EH (cell line): ENCODE results near the gene ZBTB16.

Experiments used
- DNase-seq: peaks from one replicate; pipeline ENCODE4 v3.0.0-alpha.2; 2015; ENCODE audit warnings: low read depth

ZBTB16 gene

DNA sequence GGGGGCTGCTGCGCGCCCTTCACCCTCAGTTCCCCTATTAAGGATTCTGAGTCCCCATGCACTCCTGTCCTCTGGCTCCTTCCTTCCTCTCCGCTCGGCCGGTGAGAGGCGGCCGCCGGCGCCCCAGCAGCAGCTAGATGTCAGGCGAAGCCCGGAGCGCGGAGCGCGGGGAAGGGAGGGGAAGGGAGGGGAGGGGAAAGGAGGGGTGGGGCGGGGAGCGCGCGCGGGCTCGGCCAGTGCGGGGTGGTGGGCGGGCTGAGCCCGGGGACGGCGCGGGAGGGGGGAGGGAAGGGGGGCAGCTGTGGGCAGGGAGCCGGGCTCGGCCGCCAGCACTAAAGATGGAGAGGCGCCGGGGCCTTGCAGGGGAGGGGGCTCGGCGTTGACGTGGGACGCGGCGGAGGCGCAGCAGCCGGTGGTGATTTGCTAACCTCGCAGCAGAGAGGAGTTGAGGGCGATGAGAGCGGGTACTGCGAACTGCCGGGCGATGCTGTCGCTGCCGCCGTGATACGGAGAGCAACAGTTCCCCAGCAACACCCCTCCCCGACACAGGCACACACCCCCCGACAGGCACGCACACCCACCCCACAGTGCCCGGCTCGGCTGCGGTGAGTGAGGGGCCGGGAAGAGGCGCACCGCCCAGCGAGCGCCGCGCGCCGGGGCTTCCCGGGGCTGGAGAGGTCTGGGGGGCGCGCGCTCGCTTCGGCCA lies at the start of gene ZBTB16:
Gene ZBTB16, plus strand, starts transcription at position 434 of the 706 bp plus-strand sequence. CDS start 3,590 bp downstream, outside the sequence.
- DNase-seq, result no peak

DNA sequence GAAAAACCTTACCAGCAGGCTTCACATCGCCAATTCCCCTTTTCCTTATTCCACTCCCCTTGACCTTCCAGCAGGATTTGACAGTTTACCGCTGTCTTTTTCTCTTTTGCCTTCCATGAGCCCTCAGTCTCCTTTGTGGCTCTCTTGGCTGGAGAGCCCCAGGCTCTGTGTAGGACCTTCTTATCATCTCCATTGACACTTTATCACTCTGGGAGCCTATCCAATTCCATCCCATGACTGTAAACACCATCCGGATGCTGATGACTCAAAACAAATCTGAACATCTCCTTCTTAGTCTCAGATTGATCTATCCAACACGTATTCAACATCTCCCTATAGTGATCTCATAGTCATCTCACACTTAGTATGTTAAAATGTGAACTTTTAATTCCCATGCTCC lies 48.6 kb upstream of the ZBTB16 start:
- no peak for DNase-seq

DNA sequence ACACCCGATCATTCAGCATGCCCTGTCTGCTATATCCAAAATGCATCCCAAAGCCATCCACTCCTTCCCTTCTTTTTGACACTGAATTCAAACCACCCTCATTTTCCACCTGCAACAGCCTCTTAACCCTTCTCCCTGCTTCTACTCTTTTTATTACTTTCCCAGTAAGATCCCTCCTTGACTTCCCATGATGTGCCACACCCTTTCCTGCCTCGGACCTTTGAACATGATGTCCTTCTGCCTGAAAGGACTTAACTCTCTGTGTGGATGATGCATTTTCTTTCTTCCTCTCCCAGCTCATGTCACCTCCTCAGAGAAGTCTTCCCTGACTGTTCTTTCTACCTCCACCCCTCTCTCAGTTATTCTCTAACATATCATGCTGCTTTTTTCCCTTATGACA lies 48.1 kb upstream of the ZBTB16 start:
- no peak for DNase-seq

GRCh38 chr11:114015117-114015516 lies 44.4 kb upstream of the ZBTB16 start:
- DNase-seq, result no peak

DNA sequence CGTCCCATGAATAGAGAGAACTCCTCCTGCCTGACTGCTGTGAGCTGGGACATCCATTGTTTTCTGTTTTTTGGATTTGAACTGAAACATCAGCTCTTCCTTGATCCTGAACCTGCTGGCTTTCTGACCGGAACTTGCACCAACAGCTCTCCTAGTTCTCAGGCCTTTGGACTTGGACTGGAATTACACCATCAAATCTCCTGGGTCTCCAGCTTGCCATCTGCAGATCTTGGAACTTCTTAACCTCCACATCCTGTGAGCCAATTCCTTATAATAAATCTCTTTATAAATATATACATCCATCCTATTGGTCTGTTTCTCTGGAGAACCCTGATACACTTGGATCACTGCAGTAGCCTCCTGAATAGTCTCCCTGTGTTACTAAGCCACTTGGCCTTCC lies 42.5 kb upstream of the ZBTB16 start:
- no peak for DNase-seq

DNA sequence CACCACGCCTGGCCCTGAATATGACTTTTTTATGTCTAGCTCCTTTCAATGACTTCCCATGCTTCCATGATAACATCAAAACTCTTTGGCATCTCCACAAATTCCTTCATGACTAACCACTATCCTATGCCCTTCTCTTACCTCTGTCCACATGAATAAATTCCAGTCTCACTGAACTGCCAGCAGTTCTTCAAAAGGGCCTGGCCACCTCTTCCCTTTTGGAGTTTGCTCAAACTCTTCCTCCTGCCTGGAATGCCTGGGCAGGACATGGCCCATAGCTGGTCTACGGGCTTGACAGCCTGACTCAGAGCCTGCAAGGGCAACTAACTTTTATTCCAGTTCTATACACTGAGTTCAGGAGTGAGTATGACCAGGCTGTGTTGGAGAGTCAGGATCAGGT lies 41.8 kb upstream of the ZBTB16 start:
- peak; percentile 42 for DNase-seq

DNA sequence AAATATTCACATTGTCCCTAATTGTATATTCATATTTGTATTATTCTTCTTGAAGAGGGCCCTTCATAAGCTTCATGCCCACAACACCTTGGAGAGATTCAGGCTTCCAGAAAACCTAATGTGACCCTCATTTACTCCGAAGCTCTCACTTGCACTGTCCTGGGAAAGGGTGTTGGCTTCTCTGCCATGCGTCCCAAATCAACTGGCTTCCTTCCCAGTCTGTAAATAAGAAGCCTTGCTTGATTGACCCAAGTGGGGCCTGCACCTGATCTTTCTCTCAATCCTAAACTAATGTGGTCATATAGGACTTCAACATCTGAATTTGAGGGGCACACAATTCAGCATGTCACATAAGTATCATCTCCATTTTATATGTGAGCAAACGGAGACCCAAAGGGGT lies 40.5 kb upstream of the ZBTB16 start:
- DNase-seq, result no peak

GRCh38 chr11:114019574-114019973 lies 39.9 kb upstream of the ZBTB16 start:
- no peak for DNase-seq

- no peak for DNase-seq
Observed at GRCh38 chr11:114025329-114025907, 34.1 kb upstream of the ZBTB16 start.

- DNase-seq, result peak; percentile 9
Observed at GRCh38 chr11:114026355-114026754, 33.2 kb upstream of the ZBTB16 start.

GRCh38 chr11:114027391-114027790 lies 32.1 kb upstream of the ZBTB16 start:
- DNase-seq, result no peak

DNA sequence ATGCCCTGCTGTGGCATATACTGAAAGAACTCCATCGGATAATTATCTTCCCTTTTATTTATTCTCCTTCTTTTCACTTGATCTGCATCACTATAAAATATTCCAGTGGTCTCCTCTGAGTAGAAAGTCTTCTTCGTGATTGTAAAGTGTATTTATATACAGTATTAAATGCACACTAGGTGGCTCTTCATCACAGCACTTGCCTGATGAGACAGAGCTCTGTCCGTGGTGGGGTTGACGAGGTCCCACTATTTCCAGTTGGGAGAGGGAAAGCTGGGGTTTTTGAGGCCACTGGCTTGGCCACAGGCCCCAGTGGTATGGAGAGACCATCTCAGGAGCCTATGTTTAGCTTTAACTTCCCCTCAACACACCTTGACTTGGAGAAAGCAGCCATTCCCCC lies 31.6 kb upstream of the ZBTB16 start:
- DNase-seq, result no peak

GRCh38 chr11:114031246-114031966 lies 28.1 kb upstream of the ZBTB16 start:
- DNase-seq, result no peak

DNA sequence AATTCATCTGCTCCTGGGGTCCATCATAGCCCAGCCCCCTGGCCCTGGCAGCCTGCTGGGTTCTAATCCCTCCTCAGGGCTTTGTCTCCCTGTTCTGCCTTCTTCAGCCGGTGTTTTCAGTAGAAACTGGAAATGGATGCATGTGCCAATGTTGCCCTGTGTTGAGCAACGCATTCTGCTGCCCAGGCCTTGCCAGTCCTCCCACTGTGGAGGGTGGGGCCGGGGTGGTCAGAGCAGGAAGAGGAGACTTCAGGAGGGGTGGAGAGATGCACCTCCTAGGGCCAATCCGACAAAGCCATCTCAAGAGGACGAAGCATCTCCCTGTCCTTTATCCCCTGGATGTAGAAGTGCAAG lies 27.6 kb upstream of the ZBTB16 start:
- no peak for DNase-seq

- DNase-seq, result no peak
Observed at GRCh38 chr11:114033066-114033465, 26.4 kb upstream of the ZBTB16 start.

GRCh38 chr11:114033572-114033971 lies 25.9 kb upstream of the ZBTB16 start:
- DNase-seq, result no peak

DNA sequence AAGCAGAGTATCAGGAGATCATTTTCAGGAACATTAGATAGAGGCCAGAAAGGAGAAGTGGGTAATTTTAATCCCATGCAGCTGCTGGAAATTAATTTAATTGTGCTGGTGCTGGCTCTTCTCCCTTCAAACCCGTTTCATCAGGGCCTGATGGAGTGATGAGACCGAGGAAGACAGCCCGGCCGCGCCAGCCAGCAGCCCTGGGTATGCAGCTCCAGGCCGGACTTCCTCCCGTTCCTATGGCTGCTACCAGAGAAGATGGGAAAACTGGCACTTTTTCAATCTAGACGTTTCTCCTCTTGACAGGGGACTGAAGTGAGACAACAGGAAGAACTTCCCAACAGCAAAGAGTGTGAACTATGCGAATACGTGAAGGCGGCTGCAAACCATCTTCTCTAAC lies 24.6 kb upstream of the ZBTB16 start:
- DNase-seq, result no peak

GRCh38 chr11:114036147-114036811 lies 23.2 kb upstream of the ZBTB16 start:
- peak; percentile 57 for DNase-seq

DNA sequence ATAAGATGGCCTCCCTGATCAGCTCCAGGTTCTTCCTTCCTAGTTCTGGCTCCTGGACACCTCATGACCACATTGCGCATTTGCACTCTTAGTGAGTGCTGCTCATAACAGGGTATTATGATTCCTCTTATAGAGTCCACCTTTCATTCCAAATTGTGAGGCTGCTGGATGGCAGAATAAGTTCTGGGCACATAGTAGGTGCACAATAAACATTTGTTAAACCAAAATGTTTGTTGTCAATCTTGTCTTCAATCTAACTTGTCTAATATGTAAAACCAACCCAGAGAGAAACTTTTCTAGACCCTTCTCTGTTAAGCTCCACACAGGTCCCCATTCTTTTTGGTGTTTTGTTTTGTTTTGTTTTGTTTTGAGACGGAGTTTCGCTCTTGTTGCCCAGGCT lies 22.6 kb upstream of the ZBTB16 start:
- no peak for DNase-seq

GRCh38 chr11:114039551-114039950 lies 20.0 kb upstream of the ZBTB16 start:
- no peak for DNase-seq

DNA sequence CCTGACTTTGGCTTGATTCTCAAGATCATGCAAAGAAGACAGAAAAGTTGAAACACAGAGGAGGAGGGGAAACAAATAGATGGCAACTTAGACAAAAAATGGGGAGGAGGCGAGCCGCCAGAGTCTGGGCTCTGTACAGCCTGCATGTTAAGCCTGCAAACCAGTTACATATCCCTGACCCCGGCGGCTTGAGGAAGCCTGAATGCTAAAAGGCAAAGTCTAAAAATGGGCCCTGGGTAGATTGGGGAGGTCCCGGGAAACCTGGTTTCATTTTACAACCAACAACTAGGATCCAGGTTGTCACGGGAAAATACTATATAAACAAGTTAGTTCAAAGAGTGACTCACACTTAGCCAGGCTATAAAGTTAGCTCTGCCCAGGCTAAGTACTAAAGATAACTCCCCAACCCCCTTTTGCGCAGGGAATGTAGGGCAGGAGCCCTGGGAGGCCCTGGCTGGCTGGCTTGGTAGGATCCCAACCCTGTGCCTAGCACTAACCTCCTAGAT lies 18.8 kb upstream of the ZBTB16 start:
- DNase-seq, result peak; percentile 30

- DNase-seq, result no peak
Observed at GRCh38 chr11:114042234-114042633, 17.3 kb upstream of the ZBTB16 start.
